GM12878 (cell line): ENCODE data around the gene PHF21B. TPM values are rescaled to one million over a fixed set of nuclear protein-coding genes. Genes with fewer than 3 reads are reported as not detected.

Source experiments
- ATAC-seq: fragments of 200-7000 bp; cut with Tn5 transposase; 3 replicates; pipeline ENCODE4 v1.9.1; 2020; ENCODE audit warnings: mild to moderate bottlenecking, moderate library complexity
- BruUV-seq: library from RNA; stranded (reverse); fragments of 400-500 nt; replicated peaks from 2 replicates; lab custom pipeline; 2021; lab: Mats Ljungman, UMichigan
- CTCF ChIA-PET: fragments of 300-600 bp; sonication (Branson Sonifier 250); formaldehyde crosslinking; extraction: SDS; loops from one replicate; lab custom pipeline; 2021; ENCODE audit warnings: inconsistent platforms; lab: Yijun Ruan, JAX
- POLR2A ChIA-PET: fragments of 350-600 bp; formaldehyde crosslinking; extraction: SDS; loops from one replicate; lab custom pipeline; 2021; ENCODE audit warnings: inconsistent platforms; lab: Charles Lee
- RAD21 ChIA-PET: fragments of 300-600 bp; sonication (Branson Sonifier 250); formaldehyde crosslinking; loops from one replicate; lab custom pipeline; 2023; ENCODE audit warnings: antibody characterized with exemption; ENCODE audit not compliant: unreplicated experiment; lab: Charles Lee
- SMC1A ChIA-PET: fragments of 300-600 bp; sonication (Branson Sonifier 250); formaldehyde crosslinking; loops from one replicate; lab custom pipeline; 2023; ENCODE audit not compliant: unreplicated experiment, uncharacterized antibody; lab: Charles Lee
- DNase-seq: peaks from one replicate; pipeline ENCODE4 v3.0.0-alpha.2; 2011; ENCODE audit warnings: low read depth, low spot score
- FAIRE-seq: peaks from 3 replicates; lab custom pipeline; 2011; peaks lifted over from hg19 to GRCh38; lab: Jason Lieb, UNC
- H2AFZ ChIP-seq: 2 replicates; pipeline ENCODE4 v1.6.0; 2011; ENCODE audit warnings: low read depth, low read length, control low read depth; ENCODE audit not compliant: control insufficient read depth
- H3K27ac ChIP-seq: 2 replicates; pipeline ENCODE4 v1.5.1; 2011; ENCODE audit warnings: control low read depth; ENCODE audit not compliant: control insufficient read depth, insufficient read depth
- H3K27me3 ChIP-seq, 2 experiments: replicated peaks in 1 of 2; 2 replicates each; pipeline versions ENCODE4 v1.6.0 to v1.6.1; 2011; ENCODE audit warnings: low read length in 1 of 2; ENCODE audit not compliant: control insufficient read depth in 2 of 2, insufficient read depth in 2 of 2
- H3K36me3 ChIP-seq, 2 experiments: 2 replicates each; pipeline ENCODE4 v1.5.1; 2011; ENCODE audit warnings: low read length in 1 of 2; ENCODE audit not compliant: control insufficient read depth in 2 of 2, insufficient read depth in 2 of 2
- H3K4me1 ChIP-seq: 2 replicates; pipeline ENCODE4 v1.6.1; 2011; ENCODE audit warnings: mild to moderate bottlenecking, low read length, moderate library complexity, mixed read lengths; ENCODE audit not compliant: control insufficient read depth, insufficient read depth
- H3K4me2 ChIP-seq: 2 replicates; pipeline ENCODE4 v1.6.0; 2011; ENCODE audit warnings: control low read depth; ENCODE audit not compliant: control insufficient read depth, insufficient read depth
- H3K4me3 ChIP-seq: fragments of 200-600 bp; sonication (generic); 2 replicates; pipeline ENCODE4 v1.5.1; 2016
- H3K79me2 ChIP-seq: 2 replicates; pipeline ENCODE4 v1.6.0; 2011; ENCODE audit warnings: low read length; ENCODE audit not compliant: control insufficient read depth, insufficient read depth
- H3K9ac ChIP-seq: 2 replicates; pipeline ENCODE4 v1.8.0; 2011; ENCODE audit warnings: low read length, control low read depth, mixed read lengths; ENCODE audit not compliant: control insufficient read depth, insufficient read depth
- H3K9me3 ChIP-seq: replicated peaks from 3 replicates; pipeline ENCODE4 v1.5.1; 2011; ENCODE audit warnings: mild to moderate bottlenecking, low read length; ENCODE audit not compliant: control insufficient read depth, insufficient read depth
- H4K20me1 ChIP-seq: 2 replicates; pipeline ENCODE4 v1.6.0; 2011; ENCODE audit not compliant: control insufficient read depth, insufficient read depth
- ATF3 ChIP-seq: IDR thresholded peaks from 2 replicates; pipeline ENCODE4 v1.6.1; 2011; ENCODE audit warnings: low read depth, mild to moderate bottlenecking, low read length, moderate library complexity, borderline replicate concordance; ENCODE audit errors: extremely low read depth
- EP300 ChIP-seq, 2 experiments: fragments of 150-350 bp in 1 of 2; IDR thresholded peaks; 2 replicates each; pipeline ENCODE4 v1.6.1; 2011 to 2012; ENCODE audit warnings: low read depth in 2 of 2, low read length in 2 of 2, borderline replicate concordance in 1 of 2, improper control_type of control experiment in 1 of 2, inconsistent platforms in 1 of 2; ENCODE audit not compliant: control insufficient read depth in 1 of 2
- NR2C2 ChIP-seq: IDR thresholded peaks from 2 replicates; pipeline ENCODE4 v1.6.1; 2011; ENCODE audit warnings: borderline replicate concordance, low read depth; ENCODE audit not compliant: control insufficient read depth, insufficient read length
- SKIL ChIP-seq: fragments of 450-650 bp; IDR thresholded peaks from 2 replicates; pipeline ENCODE4 v1.6.1; 2017; ENCODE audit warnings: mild to moderate bottlenecking, low read depth, inconsistent platforms; ENCODE audit not compliant: poor library complexity, severe bottlenecking
- SREBF2 ChIP-seq: IDR thresholded peaks from 2 replicates; pipeline ENCODE4 v1.6.1; 2012; ENCODE audit warnings: mild to moderate bottlenecking, low read length
- SUPT20H ChIP-seq: IDR thresholded peaks from 2 replicates; pipeline ENCODE4 v1.6.1; 2011; ENCODE audit warnings: low read depth, mild to moderate bottlenecking, low read length, moderate library complexity, borderline replicate concordance; ENCODE audit not compliant: control insufficient read depth
- TCF12 ChIP-seq: IDR thresholded peaks from 2 replicates; pipeline ENCODE4 v1.6.1; 2011; ENCODE audit warnings: low read depth, mild to moderate bottlenecking, low read length
- WGBS: methylation state at CpG from one replicate; pipeline ENCODE4 v1.1.6; 2016; ENCODE audit warnings: low lambda C conversion rate; ENCODE audit not compliant: insufficient replicate concordance, insufficient coverage; ENCODE audit errors: missing lambda C conversion rate; 5-methylcytosine and 5-hydroxymethylcytosine counted together
- in situ Hi-C: fragments of 300-500 bp; cut with MboI; formaldehyde crosslinking; loops from 9 replicates; pipeline ENCODE4 v1.14.3; 2018; ENCODE audit warnings: mixed read lengths
- intact Hi-C: fragments of 100-400 bp; cut with micrococcal nuclease; formaldehyde crosslinking; loops from one replicate; pipeline ENCODE4 v1.14.2; 2022; ENCODE audit not compliant: unreplicated experiment
- polyA plus RNA-seq, 11 experiments: library from polyadenylated mRNA; depleted of rRNA in 4 of 11; unstranded in 6 of 11; stranded (reverse) in 5 of 11; fragments of >200 nt; fragmentation: Nextera tagmentation in 4 of 11; fragmentation: Illumina TruSeq in 1 of 11; extraction: Ambion mirVana in 4 of 11; extraction: Trizol in 1 of 11; gene quantifications; 1 replicate in 1 of 11; 2 replicates in 10 of 11; pipeline versions ENCODE4 v1.2.1 to v1.2.3, GENCODE V29; 2011 to 2016; ENCODE audit warnings: inconsistent platforms in 2 of 11, missing spikeins in 2 of 11, low read depth in 1 of 11
- total RNA-seq, 4 experiments: library from RNA; depleted of rRNA in 3 of 4; stranded (reverse); fragments of >200 nt in 3 of 4; fragmentation: Illumina TruSeq in 1 of 4; extraction: Trizol in 1 of 4; gene quantifications; 2 replicates each; pipeline versions ENCODE4 v1.2.1 to v1.2.3, GENCODE V29; 2013 to 2021
- TF ChIP-seq, protein P1 (sequence below): fragments of 450-650 bp; IDR thresholded peaks from 2 replicates; pipeline ENCODE4 v1.6.1; 2017; ENCODE audit warnings: antibody characterized with exemption, mild to moderate bottlenecking, moderate library complexity

PHF21B gene
- total and polyA plus RNA-seq, 10 of the 15 experiments (the other 5 are each of a cell fraction or from before 2014, with no cell fraction given), result 0.03 to 0.35 TPM; not detected in 8

DNA sequence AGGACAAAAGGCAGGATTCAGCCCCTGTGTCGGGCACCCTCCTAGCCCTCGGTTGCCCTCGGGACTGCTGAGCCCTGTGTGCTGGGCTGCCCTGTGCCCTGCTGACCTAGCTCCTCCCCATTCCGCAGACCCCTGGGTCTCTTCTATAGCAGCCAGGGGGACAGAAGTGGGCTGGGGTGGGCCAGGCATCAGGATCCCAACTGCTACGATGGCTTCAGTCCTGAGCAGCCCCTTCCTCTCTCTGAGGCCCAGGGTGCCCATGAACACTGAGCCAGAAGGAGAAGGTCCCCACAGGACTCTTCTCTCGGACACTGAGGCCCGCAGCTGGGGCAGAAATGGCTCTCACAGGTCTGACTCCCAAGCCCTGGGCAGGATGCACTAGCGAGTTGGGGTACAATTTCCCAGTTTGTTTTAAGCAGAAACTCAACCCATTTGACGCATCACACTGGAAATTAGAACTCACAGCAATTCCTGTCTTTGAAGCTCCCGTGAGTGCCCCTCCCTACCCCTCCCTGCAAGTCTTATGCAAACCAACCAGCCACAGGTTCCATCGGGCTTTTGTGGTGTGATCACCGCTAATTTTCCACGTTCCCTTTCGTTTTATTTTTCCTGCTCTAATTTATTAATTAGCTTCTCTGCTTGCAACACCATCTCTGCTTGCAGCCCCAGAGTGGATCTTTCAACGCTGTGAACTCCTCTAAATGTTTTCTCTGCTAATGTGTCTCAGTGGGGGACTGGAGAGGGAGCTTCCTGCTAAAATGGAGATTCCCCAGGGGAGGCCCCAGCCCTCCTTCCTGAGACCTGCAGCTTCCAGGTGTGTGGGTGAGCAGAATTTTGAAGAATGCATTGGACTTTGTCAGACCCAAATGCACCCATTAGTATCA is 56.7 kb downstream of the PHF21B start:
- ChIA-PET CTCF (interaction anchor here (1.1 to 1.5 kb wide), 2 partner anchors 9 to 19 kb away, joined by 3 to 4 read pairs; no protein-coding TSS in a partner anchor), RAD21 (interaction anchor here (0.8 to 2.5 kb wide), 5 partner anchors 9 to 296 kb away, joined by 3 to 11 read pairs (median 3); no protein-coding TSS in a partner anchor), SMC1A (interaction anchor here (0.9 to 1.7 kb wide), 4 partner anchors 10 to 269 kb away, joined by 3 to 4 read pairs (median 3); no protein-coding TSS in a partner anchor), POLR2A (interaction anchor here (0.7 to 1.2 kb wide), 2 partner anchors 16 to 19 kb away, joined by 3 read pairs; no protein-coding TSS in a partner anchor)
- Histone ChIP-seq H3K4me2 (peak overlapping the region; percentile 69), H3K4me1 (peaks cover 37% of the 10 kb centered on the region), H4K20me1 (no peaks in the 10 kb centered on the region), H3K27me3 (no peaks in the 10 kb centered on the region), H3K9me3 (no peaks in the 10 kb centered on the region; the same call in 2 of the 3 replicates), H3K4me3 (no peak overlapping the region), H3K79me2 (no peaks in the 10 kb centered on the region), H3K27ac (peak overlapping the region; percentile 83), H3K9ac (peak overlapping the region; percentile 41), H3K36me3 (no peaks in the 10 kb centered on the region), H2AFZ (peak overlapping the region; percentile 31; the same call in 1 of the 2 replicates)
- ATAC-seq (no peak), DNase-seq (no peak), FAIRE-seq (peak; percentile 44)
- TSS peak; percentile 75 for BruUV-seq
- in situ Hi-C loops (no loop called here), intact Hi-C loops (loop anchor here (10.0 kb wide), 1 partner anchor 128 kb away; no protein-coding TSS in a partner anchor)
- 40% methylated on average over 15 of the region's 15 CpGs for WGBS
- TF ChIP-seq EP300 (IDR thresholded peaks at IDR 0.05; ENCODE audit: borderline replicate concordance in 1 of 2, control insufficient read depth in 1 of 2, low read depth in 2 of 2, low read length in 2 of 2), result no peak
- no peak for TF ChIP-seq TCF12
- no peak for TF ChIP-seq SREBF2
- TF ChIP-seq, protein P1, sequence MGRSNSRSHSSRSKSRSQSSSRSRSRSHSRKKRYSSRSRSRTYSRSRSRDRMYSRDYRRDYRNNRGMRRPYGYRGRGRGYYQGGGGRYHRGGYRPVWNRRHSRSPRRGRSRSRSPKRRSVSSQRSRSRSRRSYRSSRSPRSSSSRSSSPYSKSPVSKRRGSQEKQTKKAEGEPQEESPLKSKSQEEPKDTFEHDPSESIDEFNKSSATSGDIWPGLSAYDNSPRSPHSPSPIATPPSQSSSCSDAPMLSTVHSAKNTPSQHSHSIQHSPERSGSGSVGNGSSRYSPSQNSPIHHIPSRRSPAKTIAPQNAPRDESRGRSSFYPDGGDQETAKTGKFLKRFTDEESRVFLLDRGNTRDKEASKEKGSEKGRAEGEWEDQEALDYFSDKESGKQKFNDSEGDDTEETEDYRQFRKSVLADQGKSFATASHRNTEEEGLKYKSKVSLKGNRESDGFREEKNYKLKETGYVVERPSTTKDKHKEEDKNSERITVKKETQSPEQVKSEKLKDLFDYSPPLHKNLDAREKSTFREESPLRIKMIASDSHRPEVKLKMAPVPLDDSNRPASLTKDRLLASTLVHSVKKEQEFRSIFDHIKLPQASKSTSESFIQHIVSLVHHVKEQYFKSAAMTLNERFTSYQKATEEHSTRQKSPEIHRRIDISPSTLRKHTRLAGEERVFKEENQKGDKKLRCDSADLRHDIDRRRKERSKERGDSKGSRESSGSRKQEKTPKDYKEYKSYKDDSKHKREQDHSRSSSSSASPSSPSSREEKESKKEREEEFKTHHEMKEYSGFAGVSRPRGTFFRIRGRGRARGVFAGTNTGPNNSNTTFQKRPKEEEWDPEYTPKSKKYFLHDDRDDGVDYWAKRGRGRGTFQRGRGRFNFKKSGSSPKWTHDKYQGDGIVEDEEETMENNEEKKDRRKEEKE, result no peak
- TF ChIP-seq SUPT20H, result no peak
- no peak for TF ChIP-seq NR2C2
- TF ChIP-seq ATF3, result no peak
- TF ChIP-seq SKIL, result no peak
